Epithelial cell of proximal tubule (primary cell): ENCODE measurements around the gene TLNRD1. TPM values are rescaled to one million over a fixed set of nuclear protein-coding genes. Genes with fewer than 3 reads are reported as not detected.
A peak's percentile ranks its signal among the peaks of the same experiment; 100 is the strongest.

Source experiments
- DNase-seq: peaks from one replicate; pipeline ENCODE4 v3.0.0-alpha.2; 2011; ENCODE audit warnings: low read depth
- H3K4me3 ChIP-seq: 2 replicates; pipeline ENCODE4 v1.5.1; 2011; ENCODE audit warnings: low read depth, mild to moderate bottlenecking, low read length
- total RNA-seq: library from RNA; depleted of rRNA; stranded (reverse); fragments of >200 nt; gene quantifications from 2 replicates; pipeline ENCODE4 v1.2.3, GENCODE V29; 2015
- TF ChIP-seq, protein P1 (sequence below): conservative IDR thresholded peaks from 2 replicates; pipeline ENCODE4 v1.5.1; 2012; ENCODE audit warnings: low read depth, mild to moderate bottlenecking, low read length

Gene TLNRD1
- total RNA-seq, 1 donor from 2014 or later = 45.4 TPM

DNA sequence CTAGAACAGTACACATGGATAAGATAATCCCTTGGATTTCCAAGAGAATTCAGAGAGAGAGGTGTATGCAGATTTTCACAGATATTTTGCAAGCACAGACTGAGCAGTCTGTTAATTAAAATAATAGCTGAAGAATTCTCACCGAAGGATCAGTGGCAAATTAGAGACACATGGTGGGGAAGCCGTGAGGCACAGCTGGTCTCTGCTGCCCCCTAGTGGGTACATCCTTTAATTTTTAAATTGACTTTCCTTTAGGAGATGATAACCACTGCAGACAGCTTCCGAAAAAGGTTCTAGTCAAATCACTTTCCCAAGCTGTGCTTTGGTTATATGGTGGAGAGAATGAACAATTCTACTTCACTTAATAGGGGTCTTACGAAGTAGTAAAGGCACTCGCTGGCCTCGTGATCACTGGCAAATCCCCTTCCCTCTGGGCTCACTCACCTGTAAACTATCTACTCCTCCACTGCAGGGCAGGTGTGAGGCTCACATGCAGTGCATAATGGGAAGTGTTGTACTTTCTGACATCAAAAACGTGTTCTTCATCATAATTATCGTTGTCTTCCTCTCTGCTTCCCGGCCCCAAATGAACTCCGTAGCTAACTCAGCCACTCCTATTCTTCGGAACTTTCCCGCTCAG is 30.6 kb upstream of the TLNRD1 start:
- no peak for DNase-seq
- no peak overlapping the region for H3K4me3 ChIP-seq
- TF ChIP-seq, protein P1, sequence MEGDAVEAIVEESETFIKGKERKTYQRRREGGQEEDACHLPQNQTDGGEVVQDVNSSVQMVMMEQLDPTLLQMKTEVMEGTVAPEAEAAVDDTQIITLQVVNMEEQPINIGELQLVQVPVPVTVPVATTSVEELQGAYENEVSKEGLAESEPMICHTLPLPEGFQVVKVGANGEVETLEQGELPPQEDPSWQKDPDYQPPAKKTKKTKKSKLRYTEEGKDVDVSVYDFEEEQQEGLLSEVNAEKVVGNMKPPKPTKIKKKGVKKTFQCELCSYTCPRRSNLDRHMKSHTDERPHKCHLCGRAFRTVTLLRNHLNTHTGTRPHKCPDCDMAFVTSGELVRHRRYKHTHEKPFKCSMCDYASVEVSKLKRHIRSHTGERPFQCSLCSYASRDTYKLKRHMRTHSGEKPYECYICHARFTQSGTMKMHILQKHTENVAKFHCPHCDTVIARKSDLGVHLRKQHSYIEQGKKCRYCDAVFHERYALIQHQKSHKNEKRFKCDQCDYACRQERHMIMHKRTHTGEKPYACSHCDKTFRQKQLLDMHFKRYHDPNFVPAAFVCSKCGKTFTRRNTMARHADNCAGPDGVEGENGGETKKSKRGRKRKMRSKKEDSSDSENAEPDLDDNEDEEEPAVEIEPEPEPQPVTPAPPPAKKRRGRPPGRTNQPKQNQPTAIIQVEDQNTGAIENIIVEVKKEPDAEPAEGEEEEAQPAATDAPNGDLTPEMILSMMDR = peak; percentile 84

DNA sequence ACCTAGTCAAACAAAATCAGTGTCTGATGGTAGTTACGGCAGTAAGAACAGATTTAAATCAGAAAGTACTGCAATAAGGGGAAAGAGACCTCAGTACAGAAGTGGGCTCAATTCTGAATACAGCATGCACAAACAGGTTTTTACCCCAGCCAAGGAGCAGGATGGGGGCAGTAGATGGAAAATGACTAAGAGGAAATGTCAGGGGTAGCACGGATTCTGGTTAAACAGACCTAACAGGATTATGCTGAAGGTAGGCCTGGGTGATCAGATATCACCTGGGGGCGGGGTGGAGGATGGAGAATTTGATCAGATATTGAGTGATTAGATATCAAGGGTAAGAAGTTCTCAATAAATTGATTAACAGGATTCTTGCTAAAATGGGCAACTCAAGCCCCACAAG is 30.1 kb upstream of the TLNRD1 start:
- TF ChIP-seq, protein P1 = no peak
- H3K4me3 ChIP-seq = no peak overlapping the region
- DNase-seq = no peak

DNA sequence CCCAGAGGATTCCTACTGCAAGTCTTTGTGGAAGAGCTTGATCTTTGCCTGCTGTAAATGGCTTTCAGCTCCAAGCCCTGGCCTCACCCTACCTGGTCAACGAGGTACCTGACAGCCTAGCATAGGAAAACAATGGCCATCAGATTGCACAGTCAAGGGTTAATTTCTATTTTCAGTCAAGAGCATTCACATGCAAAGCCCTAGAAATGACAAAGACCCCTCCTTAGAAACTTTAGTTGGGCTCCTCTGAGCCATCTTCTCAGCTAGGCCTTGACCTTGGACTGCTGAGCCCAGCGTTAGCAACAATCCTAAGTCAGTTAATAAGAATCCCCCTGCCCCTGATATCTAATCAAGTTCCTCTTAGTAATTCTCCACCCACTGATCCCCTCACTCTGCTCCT is 29.6 kb upstream of the TLNRD1 start:
- TF ChIP-seq, protein P1 = no peak
- no peak overlapping the region for H3K4me3 ChIP-seq
- no peak for DNase-seq

DNA sequence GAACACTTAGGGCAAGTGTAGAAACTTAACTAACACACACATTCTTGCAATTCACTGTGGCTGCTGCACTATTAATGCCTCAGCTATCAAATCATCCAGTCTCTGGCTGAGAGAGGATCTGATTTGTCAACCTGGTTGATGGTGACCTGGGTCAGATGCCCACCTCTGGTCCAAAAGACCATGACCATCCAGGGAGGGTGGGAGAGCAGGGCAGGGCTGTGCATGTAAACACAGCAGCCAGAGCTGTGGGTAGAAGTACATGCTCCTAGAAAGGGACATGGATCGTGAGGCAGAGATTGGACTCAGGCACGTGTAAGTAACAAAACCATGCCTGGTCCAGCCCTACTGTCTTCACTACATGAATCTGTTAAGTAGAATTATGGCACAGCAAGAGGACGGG is 28.4 kb upstream of the TLNRD1 start:
- TF ChIP-seq, protein P1 = no peak
- no peak overlapping the region for H3K4me3 ChIP-seq
- no peak for DNase-seq

DNA sequence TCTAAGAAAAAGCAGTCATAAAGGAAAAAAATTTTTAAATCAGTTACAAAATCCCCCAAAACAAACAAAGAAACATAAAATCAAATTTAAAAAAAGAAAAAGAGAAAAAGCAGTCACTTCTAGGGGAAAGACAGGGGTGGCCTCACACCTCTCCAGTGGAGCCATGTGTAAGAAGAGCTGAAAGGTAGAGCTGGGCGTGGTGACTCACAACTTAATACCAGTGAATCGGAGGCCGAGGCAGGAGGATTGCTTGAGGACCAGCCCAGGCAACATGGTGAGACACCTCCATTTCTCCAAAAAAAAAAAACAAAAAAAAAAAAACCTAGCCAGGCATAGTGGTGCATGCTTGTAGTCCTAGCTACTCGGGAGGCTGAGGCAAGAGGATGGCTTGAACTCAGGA is 25.8 kb upstream of the TLNRD1 start:
- no peak for DNase-seq
- TF ChIP-seq, protein P1 = no peak
- no peak overlapping the region for H3K4me3 ChIP-seq

DNA sequence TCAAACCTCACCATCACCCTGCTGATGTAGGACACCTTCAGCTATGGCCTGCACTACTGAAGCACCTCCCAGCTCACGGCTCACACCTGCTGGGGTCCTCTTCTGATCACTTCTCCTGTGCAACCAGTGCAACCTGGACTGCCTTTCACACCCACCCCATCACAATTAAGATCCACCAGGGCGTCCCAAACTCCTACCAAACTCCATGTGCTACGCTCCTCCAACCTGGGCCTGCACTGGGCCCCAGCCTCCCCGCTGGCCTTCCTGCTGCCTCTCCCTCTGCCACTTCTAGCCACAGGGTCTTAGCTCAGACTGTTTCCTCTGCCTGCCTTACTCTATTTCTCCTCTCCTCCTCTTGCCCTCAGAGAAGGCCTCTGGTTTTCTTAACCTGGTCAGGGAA is 23.9 kb upstream of the TLNRD1 start:
- H3K4me3 ChIP-seq = no peak overlapping the region
- DNase-seq = no peak
- TF ChIP-seq, protein P1 = no peak

DNA sequence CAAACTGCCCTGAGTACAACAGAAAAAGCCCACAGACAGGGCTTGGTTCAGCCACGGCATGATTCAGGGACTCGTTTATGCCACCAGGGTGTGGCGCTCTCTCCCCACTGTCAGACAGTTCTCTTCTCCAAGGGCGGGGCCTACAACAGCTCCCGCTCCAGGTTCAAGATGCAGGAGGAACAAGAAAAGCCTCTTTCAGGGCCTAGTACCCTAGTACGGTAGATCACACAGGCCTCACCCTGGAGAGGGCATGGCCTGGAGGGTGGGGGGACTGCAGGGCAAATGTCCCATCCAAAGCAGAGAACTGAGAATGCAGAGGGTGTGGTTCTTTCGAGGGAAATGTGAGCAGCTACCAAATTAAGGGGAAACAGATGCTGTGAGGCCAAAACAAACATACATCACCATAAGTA is 23.1 kb upstream of the TLNRD1 start:
- TF ChIP-seq, protein P1 = peak; percentile 50
- no peak overlapping the region for H3K4me3 ChIP-seq
- no peak for DNase-seq
